GM19397 (cell line): ENCODE measurements around the gene NFU1.

Source experiments
- ATAC-seq: cut with Tn5 transposase; IDR thresholded peaks from one replicate; pipeline ENCODE4 v1.9.1; 2021; ENCODE audit warnings: mild to moderate bottlenecking, moderate library complexity; ENCODE audit not compliant: unreplicated experiment

Gene NFU1

GRCh38 chr2:69353360-69353759 is 83.9 kb downstream of the NFU1 start:
- ATAC-seq, result no peak

- ATAC-seq, result no peak
Measured at GRCh38 chr2:69348781-69349180, 88.5 kb downstream of the NFU1 start.
